Measurements from ENCODE around the gene EVI5L. TPM values are rescaled to one million over a fixed set of nuclear protein-coding genes. Genes with fewer than 3 reads are reported as not detected.

EVI5L gene
- total RNA-seq, 1 donor from 2014 or later = 9.9 TPM

DNA sequence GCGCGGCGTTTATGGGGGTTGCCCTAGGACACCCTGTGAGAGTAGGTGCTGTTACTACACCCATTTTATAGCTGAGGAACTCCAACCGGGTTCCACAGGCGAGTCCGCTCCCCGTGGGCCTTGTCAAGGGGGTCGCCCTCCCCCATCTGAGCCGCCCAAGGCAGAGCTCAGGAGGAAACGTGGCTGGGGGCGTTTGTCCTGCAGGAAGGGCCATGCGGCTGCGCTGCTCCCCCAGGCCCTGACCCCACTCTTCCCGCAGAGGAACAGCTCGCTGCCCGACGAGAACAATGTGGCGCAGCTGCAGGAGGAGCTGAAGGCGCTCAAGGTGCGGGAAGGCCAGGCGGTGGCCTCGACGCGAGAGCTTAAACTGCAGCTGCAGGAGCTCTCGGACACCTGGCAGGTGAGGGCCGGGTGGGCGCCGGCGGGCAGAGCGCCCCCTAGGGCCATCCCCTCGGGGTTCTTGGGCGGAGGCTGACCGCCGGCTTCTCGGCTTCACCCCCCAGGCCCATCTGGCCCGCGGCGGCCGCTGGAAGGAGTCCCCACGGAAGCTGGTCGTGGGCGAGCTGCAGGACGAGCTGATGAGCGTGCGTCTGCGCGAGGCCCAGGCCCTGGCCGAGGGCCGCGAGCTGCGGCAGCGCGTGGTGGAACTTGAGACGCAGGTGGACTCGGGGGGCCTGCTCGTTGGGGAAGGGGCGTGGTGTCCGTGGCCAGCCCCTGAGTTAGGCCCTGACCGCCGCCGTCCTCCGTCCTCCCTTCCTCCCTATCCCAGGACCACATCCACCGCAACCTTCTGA lies 31.8 kb downstream of the EVI5L start:
- peak overlapping the region; percentile 37 for H3K4me3 ChIP-seq (ENCODE audit: low read depth, low read length)
- TF ChIP-seq, protein P1, sequence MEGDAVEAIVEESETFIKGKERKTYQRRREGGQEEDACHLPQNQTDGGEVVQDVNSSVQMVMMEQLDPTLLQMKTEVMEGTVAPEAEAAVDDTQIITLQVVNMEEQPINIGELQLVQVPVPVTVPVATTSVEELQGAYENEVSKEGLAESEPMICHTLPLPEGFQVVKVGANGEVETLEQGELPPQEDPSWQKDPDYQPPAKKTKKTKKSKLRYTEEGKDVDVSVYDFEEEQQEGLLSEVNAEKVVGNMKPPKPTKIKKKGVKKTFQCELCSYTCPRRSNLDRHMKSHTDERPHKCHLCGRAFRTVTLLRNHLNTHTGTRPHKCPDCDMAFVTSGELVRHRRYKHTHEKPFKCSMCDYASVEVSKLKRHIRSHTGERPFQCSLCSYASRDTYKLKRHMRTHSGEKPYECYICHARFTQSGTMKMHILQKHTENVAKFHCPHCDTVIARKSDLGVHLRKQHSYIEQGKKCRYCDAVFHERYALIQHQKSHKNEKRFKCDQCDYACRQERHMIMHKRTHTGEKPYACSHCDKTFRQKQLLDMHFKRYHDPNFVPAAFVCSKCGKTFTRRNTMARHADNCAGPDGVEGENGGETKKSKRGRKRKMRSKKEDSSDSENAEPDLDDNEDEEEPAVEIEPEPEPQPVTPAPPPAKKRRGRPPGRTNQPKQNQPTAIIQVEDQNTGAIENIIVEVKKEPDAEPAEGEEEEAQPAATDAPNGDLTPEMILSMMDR (IDR thresholded peaks at IDR 0.05; ENCODE audit: insufficient read depth, low read length, poor library complexity, severe bottlenecking) = peak; percentile 16
- H3K27me3 ChIP-seq (ENCODE audit: control insufficient read depth, insufficient read depth, low read length) = peaks cover 70% of the 10 kb centered on the region
- no peak for DNase-seq (ENCODE audit: low read depth)
- H3K36me3 ChIP-seq (ENCODE audit: control insufficient read depth, insufficient read depth, low read length) = no peaks in the 10 kb centered on the region

DNA sequence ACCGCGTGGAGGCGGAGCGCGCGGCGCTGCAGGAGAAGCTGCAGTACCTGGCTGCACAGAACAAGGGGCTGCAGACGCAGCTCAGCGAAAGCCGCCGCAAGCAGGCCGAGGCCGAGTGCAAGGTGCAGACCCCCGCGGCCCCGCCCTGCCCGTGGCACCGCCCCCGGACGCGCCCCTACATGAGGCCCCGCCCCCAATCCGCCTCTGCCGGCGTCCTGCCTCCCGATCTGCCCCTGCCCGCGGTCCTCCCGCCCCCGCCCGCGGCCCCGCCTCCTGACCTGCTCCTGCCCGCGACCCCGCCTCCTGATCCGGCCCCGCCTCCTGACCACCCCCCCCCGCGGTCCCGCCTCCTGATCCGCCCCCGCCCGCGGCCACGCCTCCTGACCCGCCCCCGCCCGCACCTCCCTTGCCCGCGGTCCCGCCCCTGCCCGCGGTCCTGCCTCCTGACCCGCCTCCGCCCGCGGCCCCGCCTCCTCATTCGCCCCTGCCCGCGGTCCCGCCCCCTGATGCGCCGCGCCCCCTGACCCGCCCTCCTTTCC lies 32.5 kb downstream of the EVI5L start:
- H3K4me3 ChIP-seq (ENCODE audit: low read depth, low read length) = peak overlapping the region; percentile 37
- no peaks in the 10 kb centered on the region for H3K36me3 ChIP-seq (ENCODE audit: control insufficient read depth, insufficient read depth, low read length)
- peaks cover 64% of the 10 kb centered on the region for H3K27me3 ChIP-seq (ENCODE audit: control insufficient read depth, insufficient read depth, low read length)
- TF ChIP-seq, protein P1 (IDR thresholded peaks at IDR 0.05; ENCODE audit: insufficient read depth, low read length, poor library complexity, severe bottlenecking) = no peak
- no peak for DNase-seq (ENCODE audit: low read depth)

GRCh38 chr19:7863157-7863970 lies 33.3 kb downstream of the EVI5L start:
- TF ChIP-seq, protein P1 (IDR thresholded peaks at IDR 0.05; ENCODE audit: insufficient read depth, low read length, poor library complexity, severe bottlenecking) = no peak
- Histone ChIP-seq H3K27me3 (ENCODE audit: control insufficient read depth, insufficient read depth, low read length) (peaks cover 55% of the 10 kb centered on the region), H3K36me3 (ENCODE audit: control insufficient read depth, insufficient read depth, low read length) (no peaks in the 10 kb centered on the region), H3K4me3 (ENCODE audit: low read depth, low read length) (no peak overlapping the region)
- DNase-seq (ENCODE audit: low read depth) = no peak

- H3K36me3 ChIP-seq (ENCODE audit: control insufficient read depth, insufficient read depth, low read length) = no peaks in the 10 kb centered on the region
- DNase-seq (ENCODE audit: low read depth) = no peak
- H3K27me3 ChIP-seq (ENCODE audit: control insufficient read depth, insufficient read depth, low read length) = peaks cover 52% of the 10 kb centered on the region
- no peak overlapping the region for H3K4me3 ChIP-seq (ENCODE audit: low read depth, low read length)
- TF ChIP-seq, protein P1 (IDR thresholded peaks at IDR 0.05; ENCODE audit: insufficient read depth, low read length, poor library complexity, severe bottlenecking) = no peak
Measured at GRCh38 chr19:7863971-7864689, 34.1 kb downstream of the EVI5L start.

DNA sequence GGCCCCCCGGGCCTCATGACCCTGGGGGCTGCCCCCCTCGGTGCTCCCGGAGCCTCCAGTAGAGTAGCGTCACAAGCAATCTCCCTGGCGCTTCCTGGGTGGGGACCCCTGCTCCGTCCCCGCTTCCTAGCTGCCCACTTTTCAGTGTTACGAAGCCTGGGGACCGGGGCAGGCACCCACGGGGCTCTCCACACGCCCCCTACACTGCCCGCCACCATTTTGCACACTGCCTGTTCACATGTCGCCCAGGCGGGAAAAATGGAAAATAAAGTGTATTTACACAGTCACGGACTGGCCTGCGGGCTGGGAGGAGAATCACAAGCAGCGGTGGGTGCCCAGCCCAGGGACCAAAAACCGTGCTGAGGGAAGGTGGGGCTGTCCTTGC lies 34.7 kb downstream of the EVI5L start:
- Histone ChIP-seq H3K27me3 (ENCODE audit: control insufficient read depth, insufficient read depth, low read length) (peaks cover 52% of the 10 kb centered on the region), H3K4me3 (ENCODE audit: low read depth, low read length) (no peak overlapping the region), H3K36me3 (ENCODE audit: control insufficient read depth, insufficient read depth, low read length) (no peaks in the 10 kb centered on the region)
- TF ChIP-seq, protein P1 (IDR thresholded peaks at IDR 0.05; ENCODE audit: insufficient read depth, low read length, poor library complexity, severe bottlenecking) = no peak
- DNase-seq (ENCODE audit: low read depth) = no peak

Data from kidney epithelial cell (primary cell).